Ovary (tissue), 3 donors: ENCODE results near the gene KCNN2.

Source experiments
- CTCF ChIP-seq, 3 donors: fragments of 450-650 bp in 2 of 3; fragments of 200-600 bp in 1 of 3; IDR thresholded peaks; one replicate each; pipeline versions ENCODE4 v1.5.1 to v1.8.0; 2016 to 2022; ENCODE audit warnings: antibody characterized with exemption in 3 of 3, mild to moderate bottlenecking in 1 of 3
- POLR2A ChIP-seq: fragments of 450-650 bp; IDR thresholded peaks from one replicate; pipeline ENCODE4 v1.6.1; 2017; ENCODE audit warnings: antibody characterized with exemption, mild to moderate bottlenecking, moderate library complexity
- donor health status: DM: no; HTN: no; CAD: no.

DNA sequence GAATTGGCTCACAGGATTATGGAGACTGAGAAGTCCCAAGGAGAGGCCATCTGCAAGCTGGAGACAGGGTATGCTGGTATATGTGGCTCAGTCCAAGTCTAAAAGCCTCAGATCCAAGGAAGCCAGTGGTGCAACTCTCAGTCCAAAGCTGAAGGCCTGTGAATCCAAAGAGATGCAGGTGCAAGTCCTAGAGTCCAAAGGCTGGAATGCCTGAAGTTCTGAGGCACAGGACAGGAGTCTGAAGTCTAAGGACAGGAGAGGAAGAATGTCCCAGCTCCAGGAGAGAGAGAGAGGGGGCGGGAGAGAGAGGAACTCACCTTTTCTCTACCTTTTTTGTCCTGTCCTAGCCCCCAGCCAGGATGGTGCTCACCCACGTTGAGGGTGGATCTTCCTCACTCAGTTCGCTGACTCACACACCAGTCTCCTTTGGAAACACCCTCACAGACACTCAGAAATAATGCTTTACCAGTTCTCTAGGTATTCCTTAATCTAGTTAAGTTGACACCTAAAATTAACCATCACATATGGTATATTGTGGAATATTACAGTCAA, 49.6 kb downstream of the KCNN2 start:
- TF ChIP-seq CTCF (IDR thresholded peaks at IDR 0.05) (no peak), POLR2A (no peak)
